RWPE1 (cell line): ENCODE results near the gene TRIM66.

Experiments
- CTCF ChIA-PET: fragments of 350-600 bp; sonication (Branson Sonifier 250); formaldehyde crosslinking; extraction: SDS; loops from one replicate; lab custom pipeline; 2021; lab: Yijun Ruan, JAX
- POLR2A ChIA-PET: fragments of 400-600 bp; formaldehyde crosslinking; extraction: SDS; loops from one replicate; lab custom pipeline; 2020; ENCODE audit warnings: antibody characterized with exemption; ENCODE audit not compliant: low non-redundant PET; lab: Yijun Ruan, JAX
- DNase-seq: peaks from one replicate; pipeline ENCODE4 v3.0.0; 2012; ENCODE audit warnings: low spot score
- H3K27ac ChIP-seq: fragments of 450-650 bp; 2 replicates; pipeline ENCODE4 v1.5.1; 2017
- CTCF ChIP-seq: fragments of 450-650 bp; conservative IDR thresholded peaks from 2 replicates; pipeline ENCODE4 v1.5.1; 2017; ENCODE audit warnings: low read depth, mild to moderate bottlenecking

TRIM66 gene

GRCh38 chr11:8567602-8568198 lies 114.8 kb downstream of the TRIM66 start:
- TF ChIP-seq CTCF = no peak
- DNase-seq = peak; percentile 38
- POLR2A ChIA-PET = interaction anchor here (1.0 kb wide), 1 partner anchor 114 kb away, joined by 4 read pairs; the partner anchor contains the start of gene TRIM66
- no peak overlapping the region for H3K27ac ChIP-seq
- CTCF ChIA-PET = interaction anchor here (0.7 to 1.9 kb wide), 8 partner anchors 9 to 468 kb away, joined by 3 to 13 read pairs (median 4); partner anchors contain the start of gene LMO1

DNA sequence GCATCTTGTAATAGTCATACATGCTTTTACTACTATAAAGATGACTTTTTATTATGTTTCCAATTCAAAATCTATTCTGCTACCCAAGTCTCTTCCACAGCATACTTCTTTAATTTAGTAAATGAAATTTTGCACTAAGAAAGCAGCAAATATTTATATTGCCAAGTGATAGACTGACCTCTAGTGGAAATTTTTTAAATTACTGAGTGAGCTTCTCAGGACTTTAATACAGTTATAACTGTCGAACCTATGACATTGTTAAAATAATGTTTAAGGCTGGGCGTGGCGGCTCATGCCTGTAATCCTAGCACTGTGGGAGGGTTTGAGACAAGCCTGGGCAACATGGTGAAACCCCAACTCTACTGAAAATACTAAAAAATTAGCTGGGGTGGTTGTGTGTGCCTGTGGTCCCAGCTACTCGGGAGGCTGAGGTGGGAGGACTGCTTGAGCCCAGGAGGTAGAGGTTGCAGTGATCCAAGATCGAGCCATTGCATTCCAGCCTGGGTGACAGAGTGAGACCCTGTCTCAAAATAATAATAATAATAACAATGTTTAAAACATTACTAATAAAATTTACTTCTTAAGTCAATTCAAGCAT lies 115.8 kb downstream of the TRIM66 start:
- peak overlapping the region; percentile 54 for H3K27ac ChIP-seq
- peak; percentile 76 for TF ChIP-seq CTCF
- POLR2A ChIA-PET = interaction anchor here (1.0 kb wide), 1 partner anchor 115 kb away, joined by 4 read pairs; the partner anchor contains the start of gene TRIM66
- DNase-seq = peak; percentile 35
- CTCF ChIA-PET = interaction anchor here (0.5 to 1.9 kb wide), 17 partner anchors 10 to 560 kb away, joined by 3 to 13 read pairs (median 3); partner anchors contain the start of genes RPL27A and TRIM66

GRCh38 chr11:8564526-8564925 lies 117.9 kb downstream of the TRIM66 start:
- CTCF ChIA-PET = interaction anchor here (1.0 kb wide), 1 partner anchor 226 kb away, joined by 4 read pairs; no protein-coding TSS in a partner anchor
- no peak for DNase-seq

More at GRCh38 chr11:8564526-8564925, 117.9 kb downstream of the TRIM66 start:
- no peak overlapping the region for H3K27ac ChIP-seq
- POLR2A ChIA-PET = no interaction called here
- TF ChIP-seq CTCF = no peak
